HG03521 (cell line): ENCODE measurements around the gene ADAMTS10.
"Not testable (repeated sequence)": the region's sequence is repeated elsewhere in the genome, so short reads cannot be mapped to it uniquely, and the experiment has no call there.

Experiments used
- ATAC-seq: cut with Tn5 transposase; IDR thresholded peaks from one replicate; pipeline ENCODE4 v1.9.1; 2021; ENCODE audit warnings: mild to moderate bottlenecking, moderate library complexity; ENCODE audit not compliant: unreplicated experiment

Gene ADAMTS10

GRCh38 chr19:8610041-8610935, at the start of gene ADAMTS10:
Gene ADAMTS10, minus strand, starts transcription at chr19:8610715. Its CDS starts 5,005 bp downstream, at chr19:8605710.
- no peak for ATAC-seq

DNA sequence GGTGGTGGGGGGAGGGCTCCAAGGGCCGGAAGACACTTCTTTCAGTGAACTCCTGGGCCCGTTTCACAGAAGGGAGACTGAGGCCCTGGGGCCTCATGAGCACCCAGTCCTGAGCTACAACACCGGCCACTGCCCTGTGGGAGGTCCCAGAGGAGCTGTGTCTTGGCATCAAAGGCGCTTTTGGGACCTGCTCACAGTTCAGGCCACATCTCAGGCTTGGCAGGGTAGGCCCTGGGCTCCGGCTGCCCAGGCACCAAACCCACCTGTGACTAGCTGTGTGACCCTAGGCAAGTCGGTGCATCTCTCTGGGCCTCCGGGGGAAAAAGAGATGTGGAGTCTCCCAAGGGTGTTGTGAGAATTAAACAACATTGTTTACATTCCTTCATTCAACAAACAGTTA, 49.4 kb upstream of the ADAMTS10 start:
- ATAC-seq: no peak

- no peak for ATAC-seq
These were observed 47.4 kb upstream of the ADAMTS10 start for GRCh38 chr19:8657869-8658268.

- ATAC-seq: no peak
These were observed 44.8 kb upstream of the ADAMTS10 start for GRCh38 chr19:8655340-8655709.

GRCh38 chr19:8654591-8655339, 44.2 kb upstream of the ADAMTS10 start:
- ATAC-seq: no peak

DNA sequence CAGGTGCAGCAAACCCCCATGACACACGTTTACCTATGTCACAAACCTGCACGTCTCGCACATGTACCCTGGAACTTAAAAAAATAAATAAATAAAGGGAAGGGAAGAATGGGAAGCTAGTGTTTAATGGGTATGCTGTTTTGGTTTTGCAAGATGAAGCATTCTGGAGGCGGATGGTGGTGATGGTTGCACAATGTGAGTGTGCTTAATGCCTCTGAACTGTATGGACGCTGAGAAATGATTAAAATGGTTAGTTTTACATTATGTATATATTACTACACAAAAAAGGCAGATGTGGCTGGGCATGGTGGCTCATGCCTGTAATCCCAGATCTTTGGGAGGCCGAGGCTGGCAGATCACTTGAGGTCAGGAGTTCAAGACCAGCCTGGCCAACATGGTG, 37.7 kb upstream of the ADAMTS10 start:
- ATAC-seq: no peak

DNA sequence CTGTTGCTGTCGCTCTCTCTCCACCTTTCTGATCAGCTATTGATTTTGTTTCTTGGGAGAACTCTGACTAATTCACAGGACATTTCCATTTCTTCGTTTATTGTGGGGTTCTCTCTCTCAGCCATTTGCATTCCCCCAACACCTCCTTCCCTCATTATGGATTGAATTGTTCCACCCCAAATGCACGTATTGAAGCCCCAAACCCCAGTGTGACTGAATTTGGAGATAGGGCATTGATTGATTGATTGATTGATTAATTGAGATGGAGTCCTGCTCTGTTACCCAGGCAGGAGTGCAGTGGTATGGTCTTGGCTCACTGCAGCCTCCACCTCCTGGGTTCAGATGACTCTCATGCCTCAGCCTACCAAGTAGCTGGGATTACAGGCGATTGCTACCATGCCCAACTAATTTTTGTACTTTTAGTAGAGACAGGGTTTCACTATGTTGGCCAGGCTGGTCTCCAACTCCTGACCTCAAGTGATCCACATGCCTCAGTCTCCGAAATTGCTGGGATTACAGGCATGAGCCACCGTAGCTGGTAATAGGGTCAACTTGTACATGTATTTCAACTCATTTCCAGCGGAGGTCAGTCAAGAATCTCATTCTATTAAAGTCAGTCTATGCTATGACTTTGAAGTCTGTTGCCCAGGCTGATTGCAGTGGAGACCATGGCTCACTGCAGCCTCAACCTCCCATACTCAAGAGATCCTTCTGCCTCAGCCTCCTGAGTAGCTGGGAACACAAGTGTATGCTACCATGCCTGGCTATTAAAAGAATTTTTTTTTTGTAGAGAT, 33.5 kb upstream of the ADAMTS10 start:
- ATAC-seq: no peak

- no peak for ATAC-seq
These were observed 32.0 kb upstream of the ADAMTS10 start for GRCh38 chr19:8642561-8642960.

DNA sequence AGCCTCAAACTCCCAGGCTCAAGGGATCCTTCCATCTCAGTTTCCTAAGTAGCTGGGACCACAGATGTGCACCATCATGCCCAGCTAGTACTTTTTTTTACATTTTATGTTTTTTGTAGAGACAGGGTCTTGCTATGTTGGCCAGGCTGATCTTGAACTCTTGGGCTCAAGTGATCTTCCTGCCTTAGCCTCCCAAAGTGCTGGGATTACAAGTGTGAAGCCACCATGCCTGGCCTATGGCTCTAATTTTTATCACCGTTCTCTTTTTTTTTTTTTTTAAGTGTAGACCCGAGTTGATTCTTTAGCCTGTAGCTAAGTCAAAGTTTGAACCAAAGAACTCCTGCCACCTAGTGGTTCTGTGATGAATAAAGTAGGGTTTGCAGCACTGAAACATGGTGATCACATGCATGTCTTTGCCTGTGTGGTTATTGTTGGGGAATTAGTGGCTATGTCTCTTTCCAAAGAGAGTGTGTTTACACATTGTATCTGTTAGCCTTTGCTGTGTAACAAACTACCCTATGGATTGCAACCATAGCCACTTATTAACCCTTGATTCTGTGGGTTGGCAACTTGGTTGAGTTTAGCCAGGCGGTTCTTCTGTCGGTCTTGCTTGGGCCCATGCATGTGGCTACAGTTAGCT, 31.5 kb upstream of the ADAMTS10 start:
- no peak for ATAC-seq

- ATAC-seq: no peak
These were observed 30.8 kb upstream of the ADAMTS10 start for GRCh38 chr19:8641221-8641907.

DNA sequence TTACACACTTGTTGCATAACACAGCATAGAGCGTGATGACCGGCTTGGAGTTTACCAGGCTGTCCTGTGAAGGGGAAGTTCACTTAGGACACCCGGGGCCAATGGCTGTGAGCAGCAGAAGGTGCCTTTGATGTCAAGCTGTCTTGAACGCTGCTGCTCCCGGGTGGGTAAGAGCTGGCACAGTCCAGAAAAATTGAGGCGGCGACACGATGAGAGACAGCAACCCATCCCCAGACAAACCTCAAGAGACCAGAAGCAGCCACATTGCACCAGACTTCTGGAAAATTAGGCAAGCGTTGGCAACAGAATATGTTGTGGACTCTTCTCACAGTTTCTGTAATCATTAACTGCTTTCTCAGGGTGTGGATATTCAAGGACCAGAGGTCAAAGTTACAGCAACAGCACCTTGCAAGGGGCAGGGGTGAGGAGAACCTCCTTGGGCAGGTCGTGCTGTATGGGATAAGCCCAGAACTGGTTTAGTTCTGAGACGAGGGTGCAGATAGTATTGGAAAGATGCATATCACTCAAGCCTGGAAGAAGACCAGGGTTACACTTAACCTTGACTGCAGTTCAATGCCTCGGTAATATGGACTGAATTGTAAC, 30.0 kb upstream of the ADAMTS10 start:
- no peak for ATAC-seq

DNA sequence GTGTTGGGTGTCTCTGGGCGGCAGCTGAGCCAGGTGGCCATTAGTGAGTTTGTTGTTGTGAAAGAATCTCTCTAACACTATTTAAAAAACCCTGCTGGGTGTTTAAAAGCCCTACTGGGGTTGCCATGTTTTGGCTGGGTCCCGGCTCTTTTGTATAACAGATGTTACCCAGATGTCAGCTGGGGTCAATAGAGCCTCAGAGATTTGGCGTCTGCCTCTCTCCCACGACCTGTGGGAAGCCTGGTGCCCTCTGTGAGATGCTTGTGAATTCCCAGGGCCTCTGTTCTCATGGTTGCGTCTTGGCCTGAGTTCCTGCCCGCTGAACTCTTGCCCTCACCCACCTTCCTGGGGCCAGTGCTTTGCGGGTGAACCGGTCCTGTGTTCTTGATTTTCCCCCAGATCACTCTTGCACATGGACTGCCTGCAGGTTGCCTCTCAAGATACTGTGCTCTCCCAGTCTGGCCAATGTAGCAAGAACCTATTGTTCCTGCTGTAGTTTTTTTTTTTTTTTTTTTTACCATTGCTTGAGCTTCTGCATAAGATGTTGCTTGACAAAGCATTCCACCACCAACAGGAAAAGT, 29.4 kb upstream of the ADAMTS10 start:
- ATAC-seq: no peak

GRCh38 chr19:8638078-8638619, 27.6 kb upstream of the ADAMTS10 start:
- no peak for ATAC-seq

- not testable (repeated sequence) for ATAC-seq
These were observed 26.6 kb upstream of the ADAMTS10 start for GRCh38 chr19:8637070-8637469.

DNA sequence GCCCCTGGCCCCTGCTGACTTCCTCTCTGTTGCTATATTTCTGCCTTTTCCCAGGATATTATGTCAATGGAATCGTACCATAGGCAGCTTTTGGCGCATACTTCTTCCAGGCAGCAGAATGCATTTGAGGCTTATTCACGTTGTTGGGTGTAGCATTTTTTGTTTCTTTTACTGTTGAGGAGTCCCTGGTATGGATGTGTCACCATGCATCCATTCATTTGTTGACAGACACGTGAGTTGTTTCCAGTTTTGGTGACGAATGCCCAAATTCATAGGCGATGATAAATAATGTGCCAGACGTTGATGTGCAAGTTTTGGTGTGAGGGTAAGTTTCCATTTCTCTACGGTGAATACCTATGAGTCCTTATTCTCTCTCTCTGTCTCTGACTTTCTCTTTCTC, 24.9 kb upstream of the ADAMTS10 start:
- no peak for ATAC-seq

- ATAC-seq: no peak
These were observed 20.9 kb upstream of the ADAMTS10 start for GRCh38 chr19:8631425-8631819.

DNA sequence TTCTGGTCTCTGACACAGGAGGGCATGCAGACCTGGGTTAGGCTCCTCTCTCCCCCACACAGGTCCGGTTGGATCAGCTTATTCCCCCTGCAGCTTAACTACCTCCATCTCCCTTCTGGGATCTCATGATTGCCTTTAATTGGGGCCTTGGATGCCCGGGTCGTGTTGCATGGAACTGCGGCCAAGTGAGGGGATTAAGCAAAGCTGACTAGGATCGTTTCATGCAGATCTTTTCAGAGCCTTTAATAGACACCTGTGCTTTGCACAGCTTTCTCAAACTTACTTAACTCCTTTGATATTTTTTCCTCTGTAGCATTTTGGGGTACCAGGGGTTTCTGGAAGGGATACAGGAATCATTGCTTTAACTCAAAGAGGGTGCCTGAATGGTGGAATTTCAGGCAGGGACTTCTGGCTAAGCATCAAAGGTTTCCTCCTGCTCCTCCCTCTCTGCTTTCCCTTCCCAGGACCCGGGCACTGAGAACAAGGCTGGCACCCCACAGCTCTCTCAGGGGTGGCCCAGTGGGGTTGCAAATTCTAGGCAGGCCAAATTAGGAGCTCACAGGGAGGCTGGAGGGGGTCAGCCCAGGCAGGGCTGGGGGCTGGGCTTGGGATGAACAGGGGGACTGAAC, 20.4 kb upstream of the ADAMTS10 start:
- ATAC-seq: no peak

DNA sequence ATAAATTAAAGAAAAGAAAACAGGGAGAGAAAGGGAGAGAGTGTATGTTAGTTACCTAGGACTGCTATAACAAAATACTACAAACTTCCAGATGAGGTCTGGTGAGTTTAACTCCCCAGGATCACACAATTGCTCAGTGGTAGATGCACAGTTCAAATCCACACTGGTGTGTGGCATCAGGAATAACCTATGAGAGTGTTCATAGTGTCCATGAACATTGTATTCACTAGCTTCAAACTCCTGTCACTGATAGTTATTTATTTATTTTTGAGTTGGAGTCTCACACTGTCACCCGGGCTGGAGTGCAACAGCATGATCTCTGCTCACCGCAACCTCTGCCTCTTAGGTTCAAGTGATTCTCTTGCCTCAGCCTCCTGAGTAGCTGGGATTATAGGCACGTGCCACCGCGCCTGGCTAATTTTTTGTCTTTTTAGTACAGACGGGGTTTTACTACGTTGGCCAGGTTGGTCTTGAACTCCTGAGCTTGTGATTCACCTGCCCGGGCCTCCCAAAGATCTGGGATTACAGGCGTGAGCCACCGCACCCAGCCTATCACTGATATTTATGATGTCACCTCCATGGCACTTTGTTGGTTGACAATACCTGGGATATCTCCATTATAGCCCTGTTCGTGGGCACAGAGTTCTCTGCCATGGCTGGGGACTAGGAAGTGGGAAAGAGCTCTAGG, 19.6 kb upstream of the ADAMTS10 start, which contains the start of gene NFILZ:
Gene NFILZ (plus strand): TSS at position 638 of the 688 bp plus-strand sequence. CDS start 46,133 bp downstream, outside the sequence.
- ATAC-seq: no peak
